HepG2 (cell line): ENCODE results near the gene HAS3. TPM values are rescaled to one million over a fixed set of nuclear protein-coding genes. Genes with fewer than 3 reads are reported as not detected.

Experiments
- ATAC-seq: fragments of 200-7000 bp; cut with Tn5 transposase; 3 replicates; pipeline ENCODE4 v1.9.1; 2020; ENCODE audit warnings: mild to moderate bottlenecking, moderate library complexity
- BruUV-seq: library from RNA; stranded (reverse); fragments of 400-500 nt; replicated peaks from 2 replicates; lab custom pipeline; 2021; lab: Mats Ljungman, UMichigan
- CTCF ChIA-PET: fragments of 300-600 bp; formaldehyde crosslinking; extraction: SDS; loops from one replicate; lab custom pipeline; 2021; ENCODE audit warnings: low total read pairs, inconsistent platforms, low intra/inter-chr PET ratio; lab: Yijun Ruan, JAX
- POLR2A ChIA-PET: fragments of 350-600 bp; sonication (Branson Sonifier 250); formaldehyde crosslinking; loops from one replicate; lab custom pipeline; 2020; ENCODE audit warnings: antibody characterized with exemption, inconsistent platforms; lab: Yijun Ruan, JAX
- DNase-seq: peaks from one replicate; pipeline ENCODE4 v3.0.0-alpha.2; 2015; ENCODE audit warnings: low spot score
- FAIRE-seq: peaks from 3 replicates; lab custom pipeline; 2011; peaks lifted over from hg19 to GRCh38; lab: Jason Lieb, UNC
- H2AFZ ChIP-seq: one replicate; pipeline ENCODE4 v1.6.1; 2011; ENCODE audit warnings: low read length, inconsistent platforms
- H3K27ac ChIP-seq: fragments of 300-600 bp; 3 replicates; pipeline ENCODE4 v1.8.0; 2011; ENCODE audit warnings: mixed run types, mild to moderate bottlenecking, mixed read lengths, low read length, inconsistent platforms; ENCODE audit not compliant: insufficient read depth; ENCODE audit errors: extremely low read length
- H3K27me3 ChIP-seq, 2 experiments: fragments of 200-600 bp in 1 of 2; 2 replicates in 1 of 2; 3 replicates in 1 of 2; pipeline versions ENCODE4 v1.6.0 to v1.8.0; 2011; ENCODE audit warnings: low read length in 2 of 2, mild to moderate bottlenecking in 2 of 2, moderate library complexity in 2 of 2, inconsistent platforms in 1 of 2; ENCODE audit not compliant: insufficient read depth in 2 of 2, control insufficient read depth in 1 of 2
- H3K36me3 ChIP-seq, 2 experiments: fragments of 200-600 bp in 1 of 2; replicated peaks in 1 of 2; 2 replicates in 1 of 2; 3 replicates in 1 of 2; pipeline versions ENCODE4 v1.5.1 to v1.8.0; 2011; ENCODE audit warnings: low read length in 2 of 2, inconsistent platforms in 1 of 2; ENCODE audit not compliant: insufficient read depth in 2 of 2, control insufficient read depth in 1 of 2
- H3K4me1 ChIP-seq: 2 replicates; pipeline ENCODE4 v1.5.1; 2012; ENCODE audit warnings: low read length, inconsistent platforms; ENCODE audit not compliant: insufficient read depth
- H3K4me2 ChIP-seq: 2 replicates; pipeline ENCODE4 v1.6.0; 2011; ENCODE audit warnings: low read depth, low read length, inconsistent platforms
- H3K4me3 ChIP-seq, 3 experiments: fragments of 200-600 bp in 1 of 3; sonication (generic), shearing (Covaris generic) in 1 of 3; replicated peaks in 1 of 3; 2 replicates each; pipeline ENCODE4 v1.5.1; 2011 to 2016; ENCODE audit warnings: low read length in 3 of 3, inconsistent platforms in 2 of 3, low read depth in 2 of 3, mild to moderate bottlenecking in 2 of 3, control low read depth in 1 of 3, mixed read lengths in 1 of 3; ENCODE audit not compliant: insufficient read depth in 1 of 3
- H3K79me2 ChIP-seq: one replicate; pipeline ENCODE4 v1.6.1; 2011; ENCODE audit warnings: low read length, inconsistent platforms; ENCODE audit not compliant: insufficient read depth
- H3K9ac ChIP-seq: 2 replicates; pipeline ENCODE4 v1.6.0; 2011; ENCODE audit warnings: mild to moderate bottlenecking, low read depth, low read length, inconsistent platforms; ENCODE audit not compliant: insufficient read depth
- H3K9me3 ChIP-seq: 2 replicates; pipeline ENCODE4 v1.5.1; 2012; ENCODE audit warnings: mild to moderate bottlenecking, low read length
- H4K20me1 ChIP-seq: 2 replicates; pipeline ENCODE4 v1.6.0; 2011; ENCODE audit warnings: inconsistent platforms, mild to moderate bottlenecking, low read length, moderate library complexity; ENCODE audit not compliant: insufficient read depth
- ARNT ChIP-seq: fragments of 450-650 bp; IDR thresholded peaks from 2 replicates; pipeline ENCODE4 v1.6.1; 2017
- BATF2 ChIP-seq: sonication (generic); formaldehyde crosslinking; IDR thresholded peaks from 2 replicates; pipeline ENCODE4 v1.8.0; 2022; ENCODE audit warnings: mild to moderate bottlenecking, missing genetic modification reagents, moderate library complexity
- FOXM1 ChIP-seq: sonication (generic); formaldehyde crosslinking; IDR thresholded peaks from 2 replicates; pipeline ENCODE4 v1.5.0; 2020; ENCODE audit warnings: missing genetic modification reagents
- GATA4 ChIP-seq: sonication (generic); IDR thresholded peaks from 2 replicates; pipeline ENCODE4 v1.6.1; 2016; ENCODE audit warnings: antibody characterized with exemption, low read depth, borderline replicate concordance
- HMGA1 ChIP-seq: sonication (generic); formaldehyde crosslinking; conservative IDR thresholded peaks from 2 replicates; pipeline ENCODE4 v1.4.0; 2020; ENCODE audit warnings: missing genetic modification reagents
- JUND ChIP-seq: sonication (generic); formaldehyde crosslinking; IDR thresholded peaks from 2 replicates; pipeline ENCODE4 v1.8.0; 2022; ENCODE audit warnings: mild to moderate bottlenecking, missing genetic modification reagents
- RFXAP ChIP-seq: sonication (generic); formaldehyde crosslinking; IDR thresholded peaks from 2 replicates; pipeline ENCODE4 v1.4.0; 2020; ENCODE audit warnings: missing genetic modification reagents, borderline replicate concordance
- THRA ChIP-seq: sonication (generic); formaldehyde crosslinking; IDR thresholded peaks from 2 replicates; pipeline ENCODE4 v1.4.0; 2020; ENCODE audit warnings: missing genetic modification reagents, borderline replicate concordance
- ZFP36 ChIP-seq: fragments of 150-350 bp; IDR thresholded peaks from 2 replicates; pipeline ENCODE4 v1.6.1; 2018; ENCODE audit warnings: borderline replicate concordance, low read length, low read depth; ENCODE audit not compliant: partially characterized antibody
- ZNF251 ChIP-seq: sonication (generic); formaldehyde crosslinking; IDR thresholded peaks from 2 replicates; pipeline ENCODE4 v1.9.0; 2021; ENCODE audit warnings: mild to moderate bottlenecking, missing genetic modification reagents
- ZNF280B ChIP-seq: sonication (generic); formaldehyde crosslinking; IDR thresholded peaks from 2 replicates; pipeline ENCODE4 v1.5.0; 2020; ENCODE audit warnings: missing genetic modification reagents, mild to moderate bottlenecking, borderline replicate concordance
- ZNF496 ChIP-seq: sonication (generic); formaldehyde crosslinking; IDR thresholded peaks from 2 replicates; pipeline ENCODE4 v1.8.1; 2023; ENCODE audit warnings: mild to moderate bottlenecking, moderate library complexity, missing genetic modification reagents; ENCODE audit not compliant: insufficient replicate concordance
- WGBS: methylation state at CpG from one replicate; pipeline ENCODE4 v1.1.6; 2017; ENCODE audit warnings: low lambda C conversion rate; 5-methylcytosine and 5-hydroxymethylcytosine counted together
- in situ Hi-C: cut with HindIII; loops from 2 replicates; pipeline ENCODE4 v1.10.0; 2017; ENCODE audit warnings: low pct_unique_long_range_greater_than_20kb; ENCODE audit not compliant: extremely low pct_ligation_motif_present
- intact Hi-C: fragments of 100-400 bp; cut with micrococcal nuclease; formaldehyde crosslinking; loops from one replicate; pipeline ENCODE4 v1.10.0; 2022; ENCODE audit not compliant: unreplicated experiment
- polyA plus RNA-seq, 8 experiments: library from polyadenylated mRNA; depleted of rRNA in 3 of 8; stranded (reverse) in 7 of 8; unstranded in 1 of 8; fragments of >200 nt; fragmentation: Illumina TruSeq in 4 of 8; extraction: Trizol in 4 of 8; gene quantifications; 2 replicates each; pipeline versions ENCODE4 v1.2.1 to v1.2.3, GENCODE V29; 2011 to 2016; ENCODE audit warnings: low read depth in 4 of 8, missing spikeins in 1 of 8, mixed read lengths in 1 of 8; ENCODE audit not compliant: insufficient read depth in 1 of 8
- total RNA-seq, 5 experiments: library from RNA; depleted of rRNA; stranded (reverse); fragments of >200 nt; fragmentation: Illumina TruSeq; extraction: Trizol; gene quantifications; 2 replicates each; pipeline ENCODE4 v1.2.3, GENCODE V29; 2016; ENCODE audit warnings: low read depth in 1 of 5

HAS3 gene
- total and polyA plus RNA-seq, 2 of the 13 experiments (the other 11 are each of a cell fraction or from before 2014, with no cell fraction given) = 0.04 to 0.30 TPM

- no peak for DNase-seq
- TF ChIP-seq THRA (CRISPR knock-in tag) (no peak), RFXAP (no peak), ZNF280B (CRISPR knock-in tag) (no peak), HMGA1 (CRISPR knock-in tag) (no peak), ARNT (no peak), ZNF496 (CRISPR knock-in tag) (no peak), GATA4 (no peak), JUND (CRISPR knock-in tag) (no peak), ZFP36 (no peak), BATF2 (CRISPR knock-in tag) (no peak), ZNF251 (CRISPR knock-in tag) (no peak), FOXM1 (no peak)
- TF ChIP-seq, all 625 proteins: peak for 0
- intact Hi-C loops = no loop called here
- H3K9me3 ChIP-seq = no peaks in the 10 kb centered on the region
- ATAC-seq = no peak
- peaks cover 5% of the 10 kb centered on the region; the same call in 1 of the 2 replicates for H3K4me1 ChIP-seq
- 90% methylated on average over 6 of the region's 6 CpGs for WGBS
- no peak overlapping the region for H3K27ac ChIP-seq
- H4K20me1 ChIP-seq = no peaks in the 10 kb centered on the region
- H3K4me3 ChIP-seq = no peak overlapping the region
- in situ Hi-C loops = loop anchor here (25.0 kb wide), 1 partner anchor 399 kb away; no protein-coding TSS in a partner anchor
- no peaks in the 10 kb centered on the region; a peak in 1 of 5 replicates for H3K27me3 ChIP-seq
- CTCF ChIA-PET = interaction anchor here (0.6 to 1.2 kb wide), 3 partner anchors 13 to 457 kb away, joined by 3 to 4 read pairs (median 3); no protein-coding TSS in a partner anchor
- no peaks in the 10 kb centered on the region for H3K79me2 ChIP-seq
- peaks cover 0 to under 1% of the 10 kb centered on the region in 2 experiments; a peak in 1 of 5 replicates for H3K36me3 ChIP-seq
- FAIRE-seq = no peak
- H3K9ac ChIP-seq = no peak overlapping the region
- POLR2A ChIA-PET = no interaction called here
- no TSS peak for BruUV-seq
- H3K4me2 ChIP-seq = no peak overlapping the region
- H2AFZ ChIP-seq = no peak overlapping the region
Measured at GRCh38 chr16:69111216-69111875, 5.9 kb downstream of the HAS3 start.
